Epithelial cell of esophagus (primary cell): ENCODE data around the gene KSR1.

Experiments used
- DNase-seq: peaks from one replicate; pipeline ENCODE4 v3.0.0; 2010; ENCODE audit warnings: low read depth
- H3K4me3 ChIP-seq: 2 replicates; pipeline ENCODE4 v1.5.1; 2011; ENCODE audit warnings: mild to moderate bottlenecking, low read length, control low read depth
- TF ChIP-seq, protein P1 (sequence below): IDR thresholded peaks from 2 replicates; pipeline ENCODE4 v1.5.1; 2011; ENCODE audit warnings: low read depth, mild to moderate bottlenecking, low read length, control low read depth, inconsistent platforms; ENCODE audit not compliant: insufficient read depth; ENCODE audit errors: missing control alignments

KSR1 gene

DNA sequence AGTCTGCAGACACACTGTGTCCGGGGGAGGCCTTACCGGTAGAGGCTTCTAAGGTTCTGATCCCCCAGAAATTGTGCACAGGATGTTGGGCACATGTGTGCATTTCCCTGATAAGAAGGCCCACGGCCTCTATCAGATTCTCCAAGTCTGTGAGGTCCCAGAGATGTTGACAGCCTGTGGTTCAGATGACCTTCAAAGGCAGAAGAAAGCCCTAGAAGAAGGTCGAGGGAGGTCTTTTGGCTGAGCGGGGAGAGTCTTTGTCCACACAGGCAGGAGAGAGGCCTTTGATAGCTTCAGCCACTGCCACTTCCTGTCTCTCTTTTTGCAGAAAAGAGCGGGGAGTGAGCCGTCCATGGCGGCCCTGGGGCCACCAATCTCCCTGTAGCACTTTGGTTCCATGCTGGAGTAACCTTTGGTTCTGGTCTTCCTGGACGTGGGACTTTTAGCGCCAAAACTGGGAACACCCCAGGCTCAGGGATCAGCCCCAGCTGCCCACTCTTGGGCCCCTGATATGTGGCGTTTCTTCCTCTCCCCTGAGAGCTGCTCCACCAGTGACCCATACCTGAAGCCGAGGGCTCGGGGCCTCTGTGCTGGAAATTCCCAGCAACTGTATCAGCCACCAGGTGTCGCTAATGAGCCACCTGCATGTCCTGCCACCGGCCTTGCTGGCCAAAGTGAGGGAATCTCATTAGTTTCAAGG lies 146.6 kb downstream of the KSR1 start:
- no peak overlapping the region for H3K4me3 ChIP-seq
- TF ChIP-seq, protein P1, sequence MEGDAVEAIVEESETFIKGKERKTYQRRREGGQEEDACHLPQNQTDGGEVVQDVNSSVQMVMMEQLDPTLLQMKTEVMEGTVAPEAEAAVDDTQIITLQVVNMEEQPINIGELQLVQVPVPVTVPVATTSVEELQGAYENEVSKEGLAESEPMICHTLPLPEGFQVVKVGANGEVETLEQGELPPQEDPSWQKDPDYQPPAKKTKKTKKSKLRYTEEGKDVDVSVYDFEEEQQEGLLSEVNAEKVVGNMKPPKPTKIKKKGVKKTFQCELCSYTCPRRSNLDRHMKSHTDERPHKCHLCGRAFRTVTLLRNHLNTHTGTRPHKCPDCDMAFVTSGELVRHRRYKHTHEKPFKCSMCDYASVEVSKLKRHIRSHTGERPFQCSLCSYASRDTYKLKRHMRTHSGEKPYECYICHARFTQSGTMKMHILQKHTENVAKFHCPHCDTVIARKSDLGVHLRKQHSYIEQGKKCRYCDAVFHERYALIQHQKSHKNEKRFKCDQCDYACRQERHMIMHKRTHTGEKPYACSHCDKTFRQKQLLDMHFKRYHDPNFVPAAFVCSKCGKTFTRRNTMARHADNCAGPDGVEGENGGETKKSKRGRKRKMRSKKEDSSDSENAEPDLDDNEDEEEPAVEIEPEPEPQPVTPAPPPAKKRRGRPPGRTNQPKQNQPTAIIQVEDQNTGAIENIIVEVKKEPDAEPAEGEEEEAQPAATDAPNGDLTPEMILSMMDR: peak; percentile 93

DNA sequence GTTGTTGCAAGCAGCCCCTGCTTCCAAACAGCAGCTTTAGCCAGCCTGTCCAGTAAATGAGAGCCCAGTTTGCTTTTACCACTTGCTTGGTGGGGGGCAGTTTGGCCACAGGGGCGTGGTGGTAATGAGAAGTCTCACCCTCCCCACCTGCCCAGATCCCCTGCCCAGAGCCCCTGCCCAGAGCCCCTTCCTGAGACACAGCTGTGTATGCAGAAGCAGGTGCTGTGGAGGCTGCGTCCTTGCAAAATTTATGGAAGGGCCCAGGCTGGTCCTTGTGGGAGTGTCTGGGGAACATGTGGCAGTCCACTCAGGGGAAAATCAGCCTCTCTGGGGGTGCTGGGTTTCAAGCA lies 147.1 kb downstream of the KSR1 start:
- no peak overlapping the region for H3K4me3 ChIP-seq
- no peak for DNase-seq
- TF ChIP-seq, protein P1: no peak

More for the DNA sequence above, 146.6 kb downstream of the KSR1 start:
- peak; percentile 74 for DNase-seq

DNA sequence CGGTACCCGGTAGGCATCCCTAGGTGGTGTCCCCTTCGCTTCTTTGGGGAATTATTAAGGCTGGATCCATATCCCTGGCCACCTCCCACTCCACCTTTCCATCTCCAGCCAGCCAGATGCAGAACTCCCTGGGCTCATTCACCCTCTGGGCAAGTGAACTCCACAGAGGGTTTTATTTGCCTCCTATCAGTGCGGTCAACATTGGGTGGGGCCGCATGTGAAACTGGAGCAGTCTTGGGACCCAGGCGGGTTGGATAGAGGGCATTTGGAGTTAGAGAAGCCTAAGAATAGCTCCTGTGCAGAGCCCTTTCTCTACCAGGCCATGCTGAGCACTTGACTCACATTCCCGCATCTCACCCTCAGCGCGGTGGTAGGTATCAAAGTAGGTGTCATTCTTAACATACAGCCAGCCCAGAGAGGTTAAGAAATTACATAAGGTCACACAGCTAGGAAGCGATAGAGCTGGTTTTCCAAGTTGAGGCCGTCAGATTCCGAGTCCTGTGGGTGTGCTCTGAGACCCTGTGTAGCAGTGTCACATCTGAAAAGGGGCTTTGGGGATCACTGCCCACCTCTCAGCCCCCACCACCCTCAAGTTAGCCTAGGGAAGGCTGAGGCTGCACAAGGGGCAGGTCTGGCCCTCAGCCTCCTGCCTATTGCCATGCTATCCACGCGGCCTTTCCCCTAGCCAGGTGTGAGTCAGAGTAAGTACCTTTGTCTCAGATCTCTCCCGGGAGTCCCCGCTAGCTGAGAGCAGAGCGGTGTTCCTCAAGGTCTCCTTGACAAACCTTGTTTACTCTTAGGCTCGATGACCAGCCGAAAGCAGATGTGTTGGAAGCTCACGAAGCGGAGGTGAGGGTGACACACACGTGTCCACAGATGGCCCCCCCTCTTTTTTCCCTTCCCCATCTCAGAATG lies 147.9 kb downstream of the KSR1 start:
- TF ChIP-seq, protein P1: no peak
- no peak for DNase-seq
- H3K4me3 ChIP-seq: no peak overlapping the region

- H3K4me3 ChIP-seq: no peak overlapping the region
- no peak for DNase-seq
- TF ChIP-seq, protein P1: no peak
Observed at GRCh38 chr17:27605409-27605808, 149.2 kb downstream of the KSR1 start.

GRCh38 chr17:27607521-27608091 lies 151.4 kb downstream of the KSR1 start:
- no peak for DNase-seq
- no peak overlapping the region for H3K4me3 ChIP-seq
- TF ChIP-seq, protein P1: no peak

GRCh38 chr17:27608328-27609230 lies 152.3 kb downstream of the KSR1 start:
- TF ChIP-seq, protein P1: no peak
- peak; percentile 58 for DNase-seq
- H3K4me3 ChIP-seq: no peak overlapping the region
